AG09319 (cell line): Measurements from ENCODE around the gene CACNA2D3.

Experiments used
- DNase-seq: peaks from one replicate; pipeline ENCODE4 v3.0.0-alpha.2; 2010; ENCODE audit warnings: low read depth; ENCODE audit errors: extremely low read depth
- TF ChIP-seq, protein P1 (sequence below): IDR thresholded peaks from 2 replicates; pipeline ENCODE4 v1.5.1; 2011; ENCODE audit warnings: low read depth, mild to moderate bottlenecking, inconsistent platforms, low read length, moderate library complexity

The CACNA2D3 gene

GRCh38 chr3:54950391-54951003, 828.1 kb downstream of the CACNA2D3 start:
- TF ChIP-seq, protein P1, sequence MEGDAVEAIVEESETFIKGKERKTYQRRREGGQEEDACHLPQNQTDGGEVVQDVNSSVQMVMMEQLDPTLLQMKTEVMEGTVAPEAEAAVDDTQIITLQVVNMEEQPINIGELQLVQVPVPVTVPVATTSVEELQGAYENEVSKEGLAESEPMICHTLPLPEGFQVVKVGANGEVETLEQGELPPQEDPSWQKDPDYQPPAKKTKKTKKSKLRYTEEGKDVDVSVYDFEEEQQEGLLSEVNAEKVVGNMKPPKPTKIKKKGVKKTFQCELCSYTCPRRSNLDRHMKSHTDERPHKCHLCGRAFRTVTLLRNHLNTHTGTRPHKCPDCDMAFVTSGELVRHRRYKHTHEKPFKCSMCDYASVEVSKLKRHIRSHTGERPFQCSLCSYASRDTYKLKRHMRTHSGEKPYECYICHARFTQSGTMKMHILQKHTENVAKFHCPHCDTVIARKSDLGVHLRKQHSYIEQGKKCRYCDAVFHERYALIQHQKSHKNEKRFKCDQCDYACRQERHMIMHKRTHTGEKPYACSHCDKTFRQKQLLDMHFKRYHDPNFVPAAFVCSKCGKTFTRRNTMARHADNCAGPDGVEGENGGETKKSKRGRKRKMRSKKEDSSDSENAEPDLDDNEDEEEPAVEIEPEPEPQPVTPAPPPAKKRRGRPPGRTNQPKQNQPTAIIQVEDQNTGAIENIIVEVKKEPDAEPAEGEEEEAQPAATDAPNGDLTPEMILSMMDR, result no peak
- DNase-seq, result no peak

DNA sequence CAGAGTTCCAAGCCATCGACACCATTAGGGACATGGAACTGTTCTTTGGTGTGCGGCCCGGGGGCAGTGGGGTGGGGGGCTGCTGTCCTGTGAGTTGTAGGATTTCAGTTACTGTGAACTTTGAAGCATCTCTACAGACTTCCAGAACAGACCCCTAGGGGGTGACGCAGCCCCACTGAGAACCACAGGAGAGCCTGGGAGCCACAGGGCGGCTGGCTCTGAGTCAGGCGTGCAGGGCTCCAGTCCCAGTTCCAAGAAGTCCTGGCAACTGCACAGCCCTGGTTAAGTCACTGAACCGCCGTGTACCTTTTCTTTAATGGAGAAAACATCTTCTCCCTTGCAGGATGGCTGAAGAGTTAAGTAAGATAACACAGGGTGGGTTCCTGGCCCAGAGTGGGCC, 829.1 kb downstream of the CACNA2D3 start:
- TF ChIP-seq, protein P1, result peak; percentile 82
- DNase-seq, result peak; percentile 84

GRCh38 chr3:54954022-54954421, 831.7 kb downstream of the CACNA2D3 start:
- DNase-seq, result peak; percentile 50

DNA sequence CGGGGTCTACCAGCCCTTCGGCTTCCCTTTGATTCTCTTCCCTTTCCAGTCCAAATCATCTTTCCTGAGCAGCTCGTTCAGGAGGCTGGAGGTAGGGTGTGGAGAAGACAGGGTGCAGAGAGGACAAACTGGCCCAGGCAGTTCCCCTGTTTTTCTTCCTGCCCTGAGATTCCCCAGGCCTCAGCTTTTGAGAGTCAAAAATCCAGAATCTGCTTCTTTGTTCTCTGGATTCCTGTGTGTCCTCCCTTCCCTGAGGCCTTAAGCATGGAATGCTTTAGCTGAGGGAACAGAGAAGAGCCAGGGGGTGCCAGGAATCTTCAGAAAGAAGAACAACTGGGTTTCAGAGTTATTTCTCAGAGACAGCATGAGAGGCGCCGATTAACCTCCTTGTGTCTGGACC, 832.2 kb downstream of the CACNA2D3 start:
- no peak for DNase-seq
- TF ChIP-seq, protein P1, result no peak

More at GRCh38 chr3:54954022-54954421, 831.7 kb downstream of the CACNA2D3 start:
- TF ChIP-seq, protein P1, result no peak; the same call in none of the 2 replicates

DNA sequence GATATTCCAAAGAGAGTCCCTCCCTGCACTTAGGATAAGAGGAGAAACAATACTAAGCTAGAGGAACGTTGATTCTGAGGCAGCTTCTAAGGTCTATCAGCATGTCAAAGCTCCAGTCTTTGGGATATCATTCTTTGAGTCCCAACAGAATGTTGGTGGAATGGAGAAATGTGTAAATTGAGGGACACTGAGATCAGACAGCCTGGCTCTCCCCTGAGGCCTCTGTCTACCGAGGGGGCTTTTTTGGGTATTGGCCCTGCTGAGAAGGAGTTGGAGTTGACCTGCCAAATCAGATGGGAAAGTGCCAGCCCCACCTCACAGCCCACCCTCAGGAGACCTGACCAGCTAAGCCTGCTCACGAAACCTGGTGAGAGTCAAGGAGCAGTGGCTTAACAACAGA, 833.1 kb downstream of the CACNA2D3 start:
- TF ChIP-seq, protein P1, result no peak
- no peak for DNase-seq

- TF ChIP-seq, protein P1, result no peak
- DNase-seq, result no peak
These were observed 833.6 kb downstream of the CACNA2D3 start for GRCh38 chr3:54955941-54956340.

- TF ChIP-seq, protein P1, result no peak
- no peak for DNase-seq
These were observed 835.4 kb downstream of the CACNA2D3 start for GRCh38 chr3:54957711-54958110.
